ENCODE measurements around the gene PITPNM3.
"Not testable (repeated sequence)": the region's sequence is repeated elsewhere in the genome, so short reads cannot be mapped to it uniquely, and the experiment has no call there.

PITPNM3 gene

DNA sequence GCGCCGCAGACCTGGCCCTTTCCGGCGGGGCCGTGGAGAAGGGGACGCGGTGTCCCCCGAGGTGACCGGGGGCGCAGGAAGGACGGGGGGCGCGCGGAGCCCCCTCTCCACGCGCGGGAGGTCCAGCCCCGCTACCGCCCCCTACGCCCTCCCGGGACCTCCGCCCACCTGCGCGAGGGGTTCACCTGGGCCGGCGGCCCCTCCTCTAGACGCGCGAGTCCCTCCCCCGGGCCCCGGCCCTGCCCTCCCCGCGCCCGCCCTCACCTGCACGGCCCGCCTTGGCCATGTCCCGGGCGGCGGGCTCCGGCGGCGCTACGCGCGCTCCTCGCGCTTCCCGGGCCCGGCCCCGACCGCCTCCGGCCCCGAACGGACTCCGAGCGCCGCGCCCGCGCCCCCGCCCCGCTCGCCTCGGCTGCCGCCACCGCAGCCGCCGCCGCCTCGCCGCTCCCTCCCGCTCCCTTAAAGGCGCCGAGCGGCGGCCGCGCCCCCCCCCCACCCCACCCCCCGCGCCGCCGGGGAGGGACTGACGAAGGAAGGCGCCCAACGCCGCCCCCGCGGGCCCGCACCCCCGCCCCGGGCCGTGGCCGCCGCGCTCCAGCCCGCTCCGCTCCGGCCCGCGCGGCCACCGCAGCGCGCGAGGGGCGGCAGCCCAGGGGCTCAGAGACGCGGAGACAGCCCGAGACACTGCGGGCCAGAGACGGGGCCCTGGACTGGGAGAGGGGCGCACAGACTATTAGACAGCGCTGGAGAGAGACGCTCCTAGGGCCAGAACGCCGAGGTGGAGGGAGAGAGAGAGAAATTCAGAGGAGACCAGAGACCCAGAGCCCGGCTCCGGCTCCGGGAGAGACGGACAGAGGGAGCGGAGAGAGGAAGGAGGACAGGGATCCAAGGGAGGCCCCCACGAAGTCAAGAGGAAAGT is at the start of gene PITPNM3:
Gene PITPNM3, minus strand, starts transcription at position 435 of the 919 bp plus-strand sequence. Its CDS starts 149 bp downstream, at position 286.
- in situ Hi-C loops (cut with MboI; ENCODE audit: low sequenced_read_pairs), result no loop called here

- in situ Hi-C loops (cut with MboI; ENCODE audit: low sequenced_read_pairs), result no loop called here
Measured at GRCh38 chr17:6605142-6605541, 48.8 kb upstream of the PITPNM3 start.

DNA sequence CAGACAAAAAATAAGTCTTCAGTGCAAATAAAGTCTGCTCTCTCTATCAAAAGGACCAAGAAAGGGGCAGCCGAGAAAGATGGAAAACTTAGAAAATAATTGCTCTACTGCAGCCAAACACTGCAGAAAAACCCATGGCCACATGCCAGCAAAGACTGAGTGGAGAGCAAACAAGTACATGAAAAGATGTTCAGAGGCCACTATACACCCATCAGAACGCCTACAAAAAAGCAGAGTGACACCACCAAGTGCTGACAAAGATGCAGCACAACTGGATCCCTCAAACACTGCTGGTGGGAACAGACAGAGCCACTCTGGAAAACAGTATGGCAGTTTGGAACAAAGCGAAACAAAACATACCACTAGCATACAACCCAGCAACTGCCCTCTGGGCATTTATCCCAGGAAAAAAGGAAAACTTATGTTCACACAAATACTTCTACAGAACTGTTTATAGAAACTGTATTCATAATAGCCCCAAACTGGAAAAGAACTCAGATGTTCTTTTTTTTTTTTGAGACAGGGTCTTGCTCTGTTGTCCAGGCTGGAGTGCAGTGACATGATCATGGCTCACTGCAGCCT is 47.5 kb upstream of the PITPNM3 start:
- in situ Hi-C loops (cut with MboI; ENCODE audit: low sequenced_read_pairs), result no loop called here

DNA sequence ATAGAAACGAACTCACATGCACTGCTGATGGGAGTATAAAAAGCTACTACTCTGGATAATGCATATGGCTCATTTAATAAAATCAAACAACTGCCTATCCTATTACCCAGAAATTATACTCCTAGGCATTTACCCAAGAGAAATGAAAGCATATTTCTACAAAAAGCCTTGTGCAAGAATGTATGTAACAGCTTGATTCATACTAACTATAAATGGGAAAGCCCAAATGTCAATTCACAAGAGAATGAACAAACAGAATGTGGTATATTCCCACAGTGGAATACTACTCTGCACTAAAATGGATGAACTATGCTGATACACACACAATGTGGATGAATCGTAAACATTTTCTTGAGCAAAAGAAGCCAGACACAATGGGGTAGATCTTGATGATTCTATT is 45.8 kb upstream of the PITPNM3 start:
- in situ Hi-C loops (cut with MboI; ENCODE audit: low sequenced_read_pairs), result no loop called here

DNA sequence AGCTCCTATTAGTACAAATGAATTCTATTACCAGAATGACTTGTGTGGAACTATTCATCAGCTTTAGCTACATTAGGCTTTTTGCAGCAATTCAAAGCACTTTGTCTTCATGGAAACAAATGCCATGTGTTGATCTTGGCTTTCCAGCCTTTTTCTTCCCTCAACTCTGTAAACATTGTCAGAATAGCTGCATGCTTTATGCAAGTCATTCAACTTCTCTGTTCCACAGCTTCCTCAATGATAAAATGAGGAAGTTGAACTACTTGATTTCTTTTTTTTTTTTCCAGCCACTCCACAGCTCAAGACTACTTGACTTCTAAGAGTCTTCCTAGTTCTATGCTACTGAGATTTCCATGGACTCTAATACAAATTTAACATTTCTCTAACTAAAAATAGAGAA is 43.0 kb upstream of the PITPNM3 start:
- in situ Hi-C loops (cut with MboI; ENCODE audit: low sequenced_read_pairs), result no loop called here

DNA sequence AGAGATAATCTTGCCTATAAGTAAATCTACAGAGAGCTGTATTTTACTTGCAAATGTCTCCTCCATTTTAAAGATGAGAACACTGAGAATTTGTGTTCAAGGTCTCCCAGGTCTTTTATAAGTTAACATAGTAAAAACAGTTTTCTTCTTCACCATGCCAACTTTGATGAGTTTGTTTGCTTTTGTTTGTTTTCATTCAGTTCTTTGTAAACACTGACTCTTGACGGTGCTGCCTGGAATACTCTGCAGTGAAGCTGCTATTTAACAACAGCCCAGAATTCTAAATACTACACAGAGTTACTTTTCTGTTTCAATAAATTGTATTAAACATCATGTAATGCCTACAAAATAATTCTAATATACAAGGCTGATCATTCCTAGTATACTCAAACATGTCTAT is 41.4 kb upstream of the PITPNM3 start:
- in situ Hi-C loops (cut with MboI; ENCODE audit: low sequenced_read_pairs), result no loop called here

DNA sequence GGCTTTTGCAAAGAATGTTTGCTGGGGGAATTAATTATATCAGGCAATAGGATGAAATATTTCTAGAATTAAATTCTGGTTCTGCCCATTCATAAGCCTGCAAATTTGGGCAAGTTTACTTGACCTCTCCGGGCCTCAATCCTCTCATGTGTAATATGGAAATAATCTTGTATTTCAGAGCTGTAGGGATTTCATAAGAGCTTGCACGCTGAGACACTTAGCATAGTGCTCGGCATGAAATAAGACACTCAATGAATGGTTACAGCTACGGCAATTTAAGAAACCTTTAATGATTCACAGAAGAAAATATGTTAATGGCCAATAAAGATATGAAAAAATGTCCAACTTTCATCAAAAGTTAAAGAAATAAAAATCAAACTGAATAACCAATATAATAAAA is 40.6 kb upstream of the PITPNM3 start:
- in situ Hi-C loops (cut with MboI; ENCODE audit: low sequenced_read_pairs), result no loop called here

DNA sequence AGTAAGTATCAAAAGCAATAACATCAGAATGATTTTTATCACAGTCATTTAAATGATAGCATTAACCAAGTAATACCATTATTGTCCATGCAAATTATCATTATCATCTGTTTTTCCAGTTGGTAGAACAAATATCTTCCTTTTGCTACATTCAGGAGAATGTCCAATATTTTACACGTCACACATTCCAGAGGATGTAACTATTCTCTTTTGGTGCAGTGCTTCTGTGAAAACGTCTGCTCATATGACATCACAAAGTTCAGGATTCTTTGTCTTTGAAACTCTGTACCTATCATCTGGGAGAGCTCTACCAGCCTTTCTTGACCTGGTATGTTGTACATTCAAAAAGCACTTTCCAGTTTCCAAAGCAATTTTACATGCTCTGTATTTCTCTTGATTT is 40.2 kb upstream of the PITPNM3 start:
- in situ Hi-C loops (cut with MboI; ENCODE audit: low sequenced_read_pairs), result no loop called here

DNA sequence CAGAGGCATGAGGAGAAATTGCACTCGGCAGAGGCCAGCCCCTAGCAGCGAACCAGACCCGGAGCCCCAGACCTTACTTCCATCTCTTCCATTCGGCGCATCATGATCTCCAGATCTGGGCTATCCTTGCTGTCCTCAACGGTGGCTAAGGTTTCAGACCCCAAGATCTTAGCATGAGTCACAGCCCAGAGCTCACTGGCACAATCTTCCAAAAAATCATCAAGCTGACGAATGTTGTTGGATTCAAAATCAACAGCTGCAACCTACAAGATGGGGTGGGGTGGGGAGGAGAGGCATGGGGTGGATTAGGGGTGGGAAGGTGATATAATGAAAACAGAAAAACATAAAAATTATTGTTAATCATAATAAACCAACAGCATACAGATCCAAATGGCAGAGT is 39.7 kb upstream of the PITPNM3 start:
- in situ Hi-C loops (cut with MboI; ENCODE audit: low sequenced_read_pairs), result no loop called here

- in situ Hi-C loops (cut with MboI; ENCODE audit: low sequenced_read_pairs), result not testable (repeated sequence)
Measured at GRCh38 chr17:6593371-6593770, 37.0 kb upstream of the PITPNM3 start.

GRCh38 chr17:6592173-6592572 is 35.8 kb upstream of the PITPNM3 start:
- in situ Hi-C loops (cut with MboI; ENCODE audit: low sequenced_read_pairs), result no loop called here

GRCh38 chr17:6591599-6592158 is 35.3 kb upstream of the PITPNM3 start:
- in situ Hi-C loops (cut with MboI; ENCODE audit: low sequenced_read_pairs), result no loop called here

GRCh38 chr17:6589266-6589946 is 33.1 kb upstream of the PITPNM3 start:
- in situ Hi-C loops (cut with MboI; ENCODE audit: low sequenced_read_pairs), result no loop called here

GRCh38 chr17:6588165-6588564 is 31.8 kb upstream of the PITPNM3 start:
- in situ Hi-C loops (cut with MboI; ENCODE audit: low sequenced_read_pairs), result no loop called here

GRCh38 chr17:6587310-6587709 is 31.0 kb upstream of the PITPNM3 start:
- in situ Hi-C loops (cut with MboI; ENCODE audit: low sequenced_read_pairs), result no loop called here

GRCh38 chr17:6583411-6583810 is 27.1 kb upstream of the PITPNM3 start:
- in situ Hi-C loops (cut with MboI; ENCODE audit: low sequenced_read_pairs), result no loop called here

GRCh38 chr17:6580625-6581024 is 24.3 kb upstream of the PITPNM3 start:
- in situ Hi-C loops (cut with MboI; ENCODE audit: low sequenced_read_pairs), result no loop called here

GRCh38 chr17:6578491-6578890 is 22.1 kb upstream of the PITPNM3 start:
- in situ Hi-C loops (cut with MboI; ENCODE audit: low sequenced_read_pairs), result no loop called here

GRCh38 chr17:6577686-6578263 is 21.4 kb upstream of the PITPNM3 start:
- in situ Hi-C loops (cut with MboI; ENCODE audit: low sequenced_read_pairs), result no loop called here

GRCh38 chr17:6576038-6576785 is 19.9 kb upstream of the PITPNM3 start:
- in situ Hi-C loops (cut with MboI; ENCODE audit: low sequenced_read_pairs), result no loop called here

Data from hTERT RPE-1 (cell line).